K562 (cell line): ENCODE measurements around the gene MGAT4B. TPM values are rescaled to one million over a fixed set of nuclear protein-coding genes. Genes with fewer than 3 reads are reported as not detected.
A peak's percentile ranks its signal among the peaks of the same experiment; 100 is the strongest.

Source experiments
- CTBP1 ChIP-seq: fragments of 450-650 bp; IDR thresholded peaks from 2 replicates; pipeline ENCODE4 v1.6.1; 2016; ENCODE audit warnings: borderline replicate concordance
- EHMT2 ChIP-seq: fragments of 450-650 bp; IDR thresholded peaks from 2 replicates; pipeline ENCODE4 v1.6.1; 2018; ENCODE audit warnings: antibody characterized with exemption
- HLTF ChIP-seq: fragments of 450-650 bp; IDR thresholded peaks from 2 replicates; pipeline ENCODE4 v1.6.1; 2016
- KAT7 ChIP-seq: sonication (generic); formaldehyde crosslinking; IDR thresholded peaks from 2 replicates; pipeline ENCODE4 v1.8.0; 2022; ENCODE audit warnings: missing genetic modification reagents, mild to moderate bottlenecking, borderline replicate concordance
- NELFE ChIP-seq: IDR thresholded peaks from 2 replicates; pipeline ENCODE4 v1.6.1; 2011; ENCODE audit warnings: mild to moderate bottlenecking; ENCODE audit not compliant: insufficient read depth, insufficient read length
- NR1H2 ChIP-seq: sonication (generic); formaldehyde crosslinking; IDR thresholded peaks from 2 replicates; pipeline ENCODE4 v1.4.0; 2020; ENCODE audit warnings: mild to moderate bottlenecking, missing genetic modification reagents
- PHB ChIP-seq: fragments of 250-450 bp; sonication (Bioruptor Pico); IDR thresholded peaks from 2 replicates; pipeline ENCODE4 v1.5.0; 2021
- POLR2A ChIP-seq: fragments of 450-650 bp; conservative IDR thresholded peaks from 2 replicates; pipeline ENCODE4 v1.6.1; 2016
- RBM39 ChIP-seq: fragments of 200-400 bp; formaldehyde crosslinking; optimal IDR thresholded peaks from 2 replicates; pipeline ENCODE3; 2018; ENCODE audit warnings: low read depth, low read length
- RNF2 ChIP-seq: sonication (generic); IDR thresholded peaks from 2 replicates; pipeline ENCODE4 v1.6.1; 2016
- TRIM28 ChIP-seq: fragments of 450-650 bp; IDR thresholded peaks from 2 replicates; pipeline ENCODE4 v1.6.1; 2017
- XRCC4 ChIP-seq: IDR thresholded peaks from one replicate; pipeline ENCODE4 v1.6.1; 2011; ENCODE audit not compliant: insufficient read depth, insufficient read length; ENCODE audit errors: extremely low read depth
- ZNF124 ChIP-seq: sonication (generic); formaldehyde crosslinking; IDR thresholded peaks from 2 replicates; pipeline ENCODE4 v1.8.1; 2022; ENCODE audit warnings: missing genetic modification reagents
- ZNF140 ChIP-seq: fragments of 250-450 bp; sonication (Bioruptor Pico); IDR thresholded peaks from 2 replicates; pipeline ENCODE4 v1.8.0; 2021; ENCODE audit warnings: moderate library complexity, mild to moderate bottlenecking, inconsistent platforms
- ZNF212 ChIP-seq: fragments of 450-650 bp; formaldehyde crosslinking; IDR thresholded peaks from 2 replicates; pipeline ENCODE4 v1.4.0; 2020; ENCODE audit warnings: mild to moderate bottlenecking
- ZNF239 ChIP-seq: fragments of 250-450 bp; sonication (Bioruptor Pico); IDR thresholded peaks from 2 replicates; pipeline ENCODE4 v1.4.0; 2020; ENCODE audit warnings: mild to moderate bottlenecking
- polyA plus RNA-seq, 8 experiments: library from polyadenylated mRNA; depleted of rRNA in 4 of 8; stranded (reverse) in 5 of 8; unstranded in 3 of 8; fragments of >200 nt; fragmentation: Nextera tagmentation in 2 of 8; fragmentation: Illumina TruSeq in 1 of 8; extraction: Ambion mirVana in 2 of 8; extraction: Trizol in 1 of 8; gene quantifications; 2 replicates each; pipeline versions ENCODE4 v1.2.1 to v1.2.3, GENCODE V29; 2011 to 2014; ENCODE audit warnings: inconsistent platforms in 1 of 8, missing spikeins in 1 of 8
- total RNA-seq, 7 experiments: library from RNA; depleted of rRNA in 6 of 7; stranded (reverse); fragments of >200 nt in 6 of 7; fragmentation: Illumina TruSeq in 2 of 7; extraction: Trizol in 2 of 7; gene quantifications; 2 replicates each; pipeline versions ENCODE4 v1.2.1 to v1.2.3, GENCODE V29; 2011 to 2021; ENCODE audit warnings: low replicate concordance in 1 of 7
- TF ChIP-seq, protein P1 (sequence below): fragments of 150-350 bp; IDR thresholded peaks from 2 replicates; pipeline ENCODE4 v1.6.1; 2014; ENCODE audit warnings: low read depth, mild to moderate bottlenecking, low read length, borderline replicate concordance
- TF ChIP-seq, protein P2 (sequence below): fragments of 450-650 bp; formaldehyde crosslinking; IDR thresholded peaks from 2 replicates; pipeline ENCODE4 v1.4.0; 2022; ENCODE audit warnings: missing genetic modification characterization
- TF ChIP-seq, protein P3 (sequence below), 2 experiments: fragments of 450-650 bp; conservative IDR thresholded peaks; 2 replicates each; pipeline ENCODE4 v1.6.1; 2017; ENCODE audit warnings: mild to moderate bottlenecking in 2 of 2, moderate library complexity in 2 of 2
- TF ChIP-seq, protein P4 (sequence below): sonication (generic); formaldehyde crosslinking; IDR thresholded peaks from 2 replicates; pipeline ENCODE4 v1.4.0; 2020; ENCODE audit warnings: mild to moderate bottlenecking, missing genetic modification reagents

Gene MGAT4B
- total and polyA plus RNA-seq, 9 of the 15 experiments (the other 6 are each of a cell fraction or from before 2014, with no cell fraction given), result 0.34 to 133 (median 75.4) TPM

DNA sequence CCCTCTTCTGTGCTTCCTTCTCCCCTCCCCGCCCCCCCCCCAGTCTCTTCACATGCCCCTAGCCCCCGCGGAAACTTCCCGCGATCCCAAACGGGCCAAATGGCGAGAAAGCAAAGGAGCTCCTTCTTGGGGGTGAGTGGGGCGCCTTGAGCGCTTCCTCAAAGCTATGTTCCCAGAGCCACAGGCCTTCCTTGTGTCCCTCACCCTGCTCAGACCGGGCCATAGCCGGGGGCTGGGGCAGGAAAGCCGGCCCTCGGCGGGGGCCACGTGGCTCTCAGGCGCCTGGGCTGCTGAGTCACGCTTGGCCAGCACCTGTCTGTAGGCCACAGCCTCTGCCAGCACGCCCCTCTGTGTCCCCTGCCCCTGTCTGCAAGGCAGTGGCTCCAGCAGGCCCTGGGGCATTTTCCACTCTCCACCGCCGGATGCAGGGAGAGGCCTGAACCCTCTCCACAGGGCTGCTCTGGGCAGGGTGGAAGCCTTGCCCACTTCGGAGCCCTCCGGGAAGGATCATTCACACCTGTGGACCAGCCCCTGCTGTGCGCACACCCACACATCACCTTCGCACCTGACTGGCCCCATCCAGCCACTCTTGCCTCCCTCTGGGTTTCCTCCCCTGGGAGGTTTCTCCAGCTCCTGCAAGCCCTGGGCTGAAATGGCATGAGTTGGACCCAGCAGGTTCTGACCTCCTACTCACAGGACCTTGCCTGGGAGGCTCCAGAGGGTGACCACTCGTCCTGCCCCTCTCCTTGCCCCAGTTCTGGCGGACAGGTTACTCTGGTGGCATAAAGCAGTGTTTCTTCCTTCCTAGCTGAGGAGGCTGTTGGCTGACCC is 12.8 kb upstream of the MGAT4B start (continued):
- TF ChIP-seq, protein P1, sequence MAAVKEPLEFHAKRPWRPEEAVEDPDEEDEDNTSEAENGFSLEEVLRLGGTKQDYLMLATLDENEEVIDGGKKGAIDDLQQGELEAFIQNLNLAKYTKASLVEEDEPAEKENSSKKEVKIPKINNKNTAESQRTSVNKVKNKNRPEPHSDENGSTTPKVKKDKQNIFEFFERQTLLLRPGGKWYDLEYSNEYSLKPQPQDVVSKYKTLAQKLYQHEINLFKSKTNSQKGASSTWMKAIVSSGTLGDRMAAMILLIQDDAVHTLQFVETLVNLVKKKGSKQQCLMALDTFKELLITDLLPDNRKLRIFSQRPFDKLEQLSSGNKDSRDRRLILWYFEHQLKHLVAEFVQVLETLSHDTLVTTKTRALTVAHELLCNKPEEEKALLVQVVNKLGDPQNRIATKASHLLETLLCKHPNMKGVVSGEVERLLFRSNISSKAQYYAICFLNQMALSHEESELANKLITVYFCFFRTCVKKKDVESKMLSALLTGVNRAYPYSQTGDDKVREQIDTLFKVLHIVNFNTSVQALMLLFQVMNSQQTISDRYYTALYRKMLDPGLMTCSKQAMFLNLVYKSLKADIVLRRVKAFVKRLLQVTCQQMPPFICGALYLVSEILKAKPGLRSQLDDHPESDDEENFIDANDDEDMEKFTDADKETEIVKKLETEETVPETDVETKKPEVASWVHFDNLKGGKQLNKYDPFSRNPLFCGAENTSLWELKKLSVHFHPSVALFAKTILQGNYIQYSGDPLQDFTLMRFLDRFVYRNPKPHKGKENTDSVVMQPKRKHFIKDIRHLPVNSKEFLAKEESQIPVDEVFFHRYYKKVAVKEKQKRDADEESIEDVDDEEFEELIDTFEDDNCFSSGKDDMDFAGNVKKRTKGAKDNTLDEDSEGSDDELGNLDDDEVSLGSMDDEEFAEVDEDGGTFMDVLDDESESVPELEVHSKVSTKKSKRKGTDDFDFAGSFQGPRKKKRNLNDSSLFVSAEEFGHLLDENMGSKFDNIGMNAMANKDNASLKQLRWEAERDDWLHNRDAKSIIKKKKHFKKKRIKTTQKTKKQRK, result no peak
- TF ChIP-seq, protein P2, sequence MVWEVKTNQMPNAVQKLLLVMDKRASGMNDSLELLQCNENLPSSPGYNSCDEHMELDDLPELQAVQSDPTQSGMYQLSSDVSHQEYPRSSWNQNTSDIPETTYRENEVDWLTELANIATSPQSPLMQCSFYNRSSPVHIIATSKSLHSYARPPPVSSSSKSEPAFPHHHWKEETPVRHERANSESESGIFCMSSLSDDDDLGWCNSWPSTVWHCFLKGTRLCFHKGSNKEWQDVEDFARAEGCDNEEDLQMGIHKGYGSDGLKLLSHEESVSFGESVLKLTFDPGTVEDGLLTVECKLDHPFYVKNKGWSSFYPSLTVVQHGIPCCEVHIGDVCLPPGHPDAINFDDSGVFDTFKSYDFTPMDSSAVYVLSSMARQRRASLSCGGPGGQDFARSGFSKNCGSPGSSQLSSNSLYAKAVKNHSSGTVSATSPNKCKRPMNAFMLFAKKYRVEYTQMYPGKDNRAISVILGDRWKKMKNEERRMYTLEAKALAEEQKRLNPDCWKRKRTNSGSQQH (CRISPR knock-in tag), result peak; percentile 88
- TF ChIP-seq NELFE (no peak), RNF2 (0 out of 2 replicates have a peak, but pooled peaks have one; percentile 63), CTBP1 (peak; percentile 2; the same call in 1 of the 2 replicates), POLR2A (no peak), KAT7 (CRISPR knock-in tag) (no peak), ZNF124 (no peak), HLTF (no peak), ZNF212 (0 out of 2 replicates have a peak, but pooled peaks have one; percentile 25), EHMT2 (no peak), PHB (CRISPR knock-in tag) (no peak), ZNF239 (CRISPR knock-in tag) (peak; percentile 80), ZNF140 (CRISPR knock-in tag) (peak; percentile 74; the same call in 1 of the 2 replicates), RBM39 (no peak), TRIM28 (no peak), NR1H2 (CRISPR knock-in tag) (peak; percentile 36; the same call in 1 of the 2 replicates), XRCC4 (no peak)
- TF ChIP-seq, protein P3, sequence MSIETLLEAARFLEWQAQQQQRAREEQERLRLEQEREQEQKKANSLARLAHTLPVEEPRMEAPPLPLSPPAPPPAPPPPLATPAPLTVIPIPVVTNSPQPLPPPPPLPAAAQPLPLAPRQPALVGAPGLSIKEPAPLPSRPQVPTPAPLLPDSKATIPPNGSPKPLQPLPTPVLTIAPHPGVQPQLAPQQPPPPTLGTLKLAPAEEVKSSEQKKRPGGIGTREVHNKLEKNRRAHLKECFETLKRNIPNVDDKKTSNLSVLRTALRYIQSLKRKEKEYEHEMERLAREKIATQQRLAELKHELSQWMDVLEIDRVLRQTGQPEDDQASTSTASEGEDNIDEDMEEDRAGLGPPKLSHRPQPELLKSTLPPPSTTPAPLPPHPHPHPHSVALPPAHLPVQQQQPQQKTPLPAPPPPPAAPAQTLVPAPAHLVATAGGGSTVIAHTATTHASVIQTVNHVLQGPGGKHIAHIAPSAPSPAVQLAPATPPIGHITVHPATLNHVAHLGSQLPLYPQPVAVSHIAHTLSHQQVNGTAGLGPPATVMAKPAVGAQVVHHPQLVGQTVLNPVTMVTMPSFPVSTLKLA (conservative IDR thresholded peaks at IDR 0.05), result peak; percentile 91 to 95
- TF ChIP-seq, protein P4, sequence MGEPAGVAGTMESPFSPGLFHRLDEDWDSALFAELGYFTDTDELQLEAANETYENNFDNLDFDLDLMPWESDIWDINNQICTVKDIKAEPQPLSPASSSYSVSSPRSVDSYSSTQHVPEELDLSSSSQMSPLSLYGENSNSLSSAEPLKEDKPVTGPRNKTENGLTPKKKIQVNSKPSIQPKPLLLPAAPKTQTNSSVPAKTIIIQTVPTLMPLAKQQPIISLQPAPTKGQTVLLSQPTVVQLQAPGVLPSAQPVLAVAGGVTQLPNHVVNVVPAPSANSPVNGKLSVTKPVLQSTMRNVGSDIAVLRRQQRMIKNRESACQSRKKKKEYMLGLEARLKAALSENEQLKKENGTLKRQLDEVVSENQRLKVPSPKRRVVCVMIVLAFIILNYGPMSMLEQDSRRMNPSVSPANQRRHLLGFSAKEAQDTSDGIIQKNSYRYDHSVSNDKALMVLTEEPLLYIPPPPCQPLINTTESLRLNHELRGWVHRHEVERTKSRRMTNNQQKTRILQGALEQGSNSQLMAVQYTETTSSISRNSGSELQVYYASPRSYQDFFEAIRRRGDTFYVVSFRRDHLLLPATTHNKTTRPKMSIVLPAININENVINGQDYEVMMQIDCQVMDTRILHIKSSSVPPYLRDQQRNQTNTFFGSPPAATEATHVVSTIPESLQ (CRISPR knock-in tag), result no peak; the same call in 1 of the 2 replicates
